MCF 10A (cell line): ENCODE measurements around the gene ADAP1. TPM values are rescaled to one million over a fixed set of nuclear protein-coding genes. Genes with fewer than 3 reads are reported as not detected.

ENCODE experiments used
- BruUV-seq: library from RNA; stranded (reverse); fragments of 400-500 nt; replicated peaks from 2 replicates; lab custom pipeline; 2021; lab: Mats Ljungman, UMichigan
- CTCF ChIA-PET: fragments of 300-600 bp; sonication (Branson Sonifier 250); formaldehyde crosslinking; extraction: SDS; loops from one replicate; lab custom pipeline; 2021; ENCODE audit warnings: antibody characterized with exemption, inconsistent platforms; lab: Yijun Ruan, JAX
- POLR2A ChIA-PET: fragments of 300-600, 350-650 bp; sonication (Branson Sonifier 250); formaldehyde crosslinking; extraction: SDS; loops from one replicate; lab custom pipeline; 2020; ENCODE audit warnings: antibody characterized with exemption, inconsistent platforms; lab: Yijun Ruan, JAX
- DNase-seq: peaks from one replicate; pipeline ENCODE4 v3.0.0-alpha.2; 2018; ENCODE audit not compliant: unreplicated experiment
- H3K27ac Mint-ChIP-seq: one replicate; pipeline ENCODE4 v1.8.0; 2022; ENCODE audit warnings: mild to moderate bottlenecking, low read depth, mixed read lengths; ENCODE audit not compliant: unreplicated experiment
- H3K27me3 Mint-ChIP-seq: one replicate; pipeline ENCODE4 v1.8.0; 2022; ENCODE audit warnings: mixed read lengths; ENCODE audit not compliant: insufficient read depth, unreplicated experiment
- H3K36me3 Mint-ChIP-seq: one replicate; pipeline ENCODE4 v1.8.0; 2022; ENCODE audit warnings: mild to moderate bottlenecking, moderate library complexity, mixed read lengths; ENCODE audit not compliant: insufficient read depth, unreplicated experiment
- H3K4me1 Mint-ChIP-seq: one replicate; pipeline ENCODE4 v1.8.0; 2022; ENCODE audit warnings: mixed read lengths; ENCODE audit not compliant: insufficient read depth, unreplicated experiment
- H3K4me3 Mint-ChIP-seq: one replicate; pipeline ENCODE4 v1.8.0; 2022; ENCODE audit warnings: mild to moderate bottlenecking, moderate library complexity, mixed read lengths; ENCODE audit not compliant: unreplicated experiment
- H3K9me3 Mint-ChIP-seq: one replicate; pipeline ENCODE4 v1.8.0; 2022; ENCODE audit warnings: mixed read lengths; ENCODE audit not compliant: unreplicated experiment
- CTCF ChIP-seq: fragments of 200-600 bp; IDR thresholded peaks from one replicate; pipeline ENCODE4 v1.8.0; 2022; ENCODE audit warnings: antibody characterized with exemption, mild to moderate bottlenecking; ENCODE audit not compliant: unreplicated experiment
- intact Hi-C: fragments of 100-400 bp; cut with micrococcal nuclease; formaldehyde crosslinking; loops from 2 replicates; pipeline ENCODE4 v1.14.1; 2022
- total RNA-seq: library from RNA; stranded (reverse); gene quantifications from 2 replicates; pipeline ENCODE4 v1.2.3, GENCODE V29; 2022

ADAP1 gene
- total RNA-seq, 1 experiment from 2014 or later, result 7.0 TPM

GRCh38 chr7:913736-914520, 40.6 kb downstream of the ADAP1 start:
- no peak for TF ChIP-seq CTCF

GRCh38 chr7:911791-912480, 42.5 kb downstream of the ADAP1 start:
- H3K27ac Mint-ChIP-seq, result no peak overlapping the region
- peaks cover 7% of the 10 kb centered on the region for H3K4me1 Mint-ChIP-seq
- no peaks in the 10 kb centered on the region for H3K27me3 Mint-ChIP-seq
- POLR2A ChIA-PET, result interaction anchor here (0.7 kb wide), 1 partner anchor 41 kb away, joined by 3 read pairs; no protein-coding TSS in a partner anchor
- no peak for TF ChIP-seq CTCF
- intact Hi-C loops, result no loop called here
- no peaks in the 10 kb centered on the region for H3K9me3 Mint-ChIP-seq
- no peak overlapping the region for H3K4me3 Mint-ChIP-seq
- CTCF ChIA-PET, result interaction anchor here (0.8 to 1.9 kb wide), 3 partner anchors 19 to 154 kb away, joined by 3 to 5 read pairs (median 3); no protein-coding TSS in a partner anchor
- DNase-seq, result no peak
- H3K36me3 Mint-ChIP-seq, result no peaks in the 10 kb centered on the region
- BruUV-seq, result no TSS peak

More at GRCh38 chr7:913736-914520, 40.6 kb downstream of the ADAP1 start:
- Mint-ChIP-seq H3K27ac (no peak overlapping the region), H3K4me1 (peaks cover 7% of the 10 kb centered on the region), H3K36me3 (no peaks in the 10 kb centered on the region), H3K4me3 (no peak overlapping the region), H3K9me3 (no peaks in the 10 kb centered on the region), H3K27me3 (no peaks in the 10 kb centered on the region)
- peak; percentile 64 for DNase-seq
- intact Hi-C loops, result no loop called here
- CTCF ChIA-PET, result interaction anchor here (0.6 to 2.0 kb wide), 10 partner anchors 7 to 317 kb away, joined by 3 to 6 read pairs (median 3); partner anchors contain the start of gene GPR146
- BruUV-seq, result no TSS peak
- POLR2A ChIA-PET, result interaction anchor here (0.6 to 1.5 kb wide), 3 partner anchors 9 to 60 kb away, joined by 3 to 5 read pairs (median 3); no protein-coding TSS in a partner anchor

- Mint-ChIP-seq H3K4me3 (no peak overlapping the region), H3K27me3 (peaks cover 5% of the 10 kb centered on the region), H3K4me1 (peaks cover 7% of the 10 kb centered on the region), H3K9me3 (no peaks in the 10 kb centered on the region), H3K36me3 (no peaks in the 10 kb centered on the region), H3K27ac (no peak overlapping the region)
- BruUV-seq, result no TSS peak
- intact Hi-C loops, result no loop called here
- TF ChIP-seq CTCF, result no peak
- no peak for DNase-seq
- CTCF ChIA-PET, result no interaction called here
- POLR2A ChIA-PET, result no interaction called here
These were observed 43.5 kb downstream of the ADAP1 start for GRCh38 chr7:910931-911431.

GRCh38 chr7:910441-910861, 44.0 kb downstream of the ADAP1 start:
- no peak overlapping the region for H3K4me3 Mint-ChIP-seq
- no peaks in the 10 kb centered on the region for H3K36me3 Mint-ChIP-seq
- ChIA-PET POLR2A (no interaction called here), CTCF (interaction anchor here (0.6 to 0.9 kb wide), 2 partner anchors 155 to 297 kb away, joined by 3 to 6 read pairs; no protein-coding TSS in a partner anchor)
- BruUV-seq, result no TSS peak
- H3K4me1 Mint-ChIP-seq, result peaks cover 7% of the 10 kb centered on the region
- intact Hi-C loops, result no loop called here
- TF ChIP-seq CTCF, result no peak
- no peak overlapping the region for H3K27ac Mint-ChIP-seq
- no peaks in the 10 kb centered on the region for H3K9me3 Mint-ChIP-seq
- H3K27me3 Mint-ChIP-seq, result peaks cover 10% of the 10 kb centered on the region
- no peak for DNase-seq
